ENCODE data around the gene CCDC197. TPM values are rescaled to one million over a fixed set of nuclear protein-coding genes. Genes with fewer than 3 reads are reported as not detected.

Gene CCDC197
- total RNA-seq, 2 donors from 2014 or later = 0.37 TPM; not detected in 1

DNA sequence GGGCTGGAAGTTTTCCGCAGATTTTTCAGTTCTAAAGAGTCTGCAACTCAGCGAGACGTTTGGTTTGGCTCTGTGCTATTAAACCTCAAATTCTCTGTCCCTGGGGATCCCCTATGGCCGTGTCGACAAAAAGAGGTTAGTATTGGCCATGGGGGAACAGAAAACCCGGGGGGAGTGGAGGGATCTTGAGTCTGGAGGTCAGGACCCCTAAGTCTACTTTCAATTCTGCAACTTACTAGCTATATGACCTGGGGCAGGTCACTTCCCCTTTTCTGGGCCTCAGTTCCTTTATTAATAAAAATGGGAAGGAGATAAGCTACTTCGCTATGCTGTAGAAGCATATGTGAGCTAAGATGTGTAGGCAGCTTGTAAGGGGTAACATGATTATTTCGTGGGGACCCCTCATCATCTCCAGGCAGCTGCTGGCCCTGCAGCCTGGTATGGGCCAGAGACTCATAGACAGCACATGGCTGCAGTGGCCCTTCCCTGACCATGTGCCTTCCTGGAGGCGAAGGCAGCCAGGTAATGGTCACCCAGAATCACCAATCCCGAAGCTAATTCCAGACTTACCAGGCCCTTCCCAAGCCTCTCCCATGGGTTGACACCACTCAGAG, 29.4 kb upstream of the CCDC197 start:
- Mint-ChIP-seq H3K9me3 (no peaks in the 10 kb centered on the region), H3K36me3 (ENCODE audit: low read depth) (peaks cover 11% of the 10 kb centered on the region), H3K4me1 (peaks cover 57% of the 10 kb centered on the region)

DNA sequence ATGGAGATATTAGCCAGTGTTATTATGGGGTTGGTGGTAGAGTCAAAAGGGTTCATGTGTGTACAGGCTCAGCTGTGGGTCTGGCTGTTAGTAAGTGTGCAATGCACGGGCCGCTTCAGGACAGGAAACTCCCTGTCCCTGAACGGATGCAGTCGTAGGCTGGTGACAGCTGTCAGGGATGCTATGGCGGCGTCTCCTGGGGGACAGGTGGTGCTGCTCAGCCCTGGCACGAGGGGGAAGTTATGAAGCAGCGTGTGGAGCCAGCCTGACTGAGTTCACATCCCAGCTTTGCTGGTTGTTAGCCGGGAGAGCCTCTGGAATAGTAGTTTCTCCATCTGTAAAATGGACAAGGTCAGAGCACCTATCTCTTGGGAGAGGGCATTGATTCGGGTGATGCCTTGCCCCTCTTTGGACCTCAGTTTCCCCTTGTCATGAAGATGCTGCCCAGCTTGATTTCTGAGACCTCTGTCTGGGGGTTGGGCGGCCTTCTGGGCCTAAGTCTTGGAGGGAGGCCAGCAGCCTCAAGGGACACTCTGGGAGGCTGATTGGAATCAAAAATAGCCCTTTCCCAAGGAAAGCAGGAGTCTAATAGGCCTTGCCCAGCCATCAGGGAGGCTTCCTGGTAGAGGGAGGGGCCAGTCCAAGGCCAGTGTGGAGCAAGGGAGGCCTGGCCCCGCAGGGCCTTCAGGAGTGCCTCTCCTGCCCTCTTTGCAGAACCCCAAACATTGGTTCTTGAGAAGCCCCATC, 27.8 kb upstream of the CCDC197 start:
- no peak for ATAC-seq (replicated peaks)
- H3K27ac Mint-ChIP-seq = peak overlapping the region; percentile 75
- H3K27me3 Mint-ChIP-seq = no peaks in the 10 kb centered on the region
- H3K4me1 Mint-ChIP-seq = peaks cover 44% of the 10 kb centered on the region
- peak overlapping the region; percentile 24 for H3K4me3 Mint-ChIP-seq
- H3K36me3 Mint-ChIP-seq (ENCODE audit: low read depth) = peaks cover 5% of the 10 kb centered on the region
- H3K9me3 Mint-ChIP-seq = no peaks in the 10 kb centered on the region

More for the DNA sequence above, 29.4 kb upstream of the CCDC197 start:
- Mint-ChIP-seq H3K4me3 (no peak overlapping the region), H3K27me3 (no peaks in the 10 kb centered on the region), H3K27ac (no peak overlapping the region)
- ATAC-seq (replicated peaks) = no peak

DNA sequence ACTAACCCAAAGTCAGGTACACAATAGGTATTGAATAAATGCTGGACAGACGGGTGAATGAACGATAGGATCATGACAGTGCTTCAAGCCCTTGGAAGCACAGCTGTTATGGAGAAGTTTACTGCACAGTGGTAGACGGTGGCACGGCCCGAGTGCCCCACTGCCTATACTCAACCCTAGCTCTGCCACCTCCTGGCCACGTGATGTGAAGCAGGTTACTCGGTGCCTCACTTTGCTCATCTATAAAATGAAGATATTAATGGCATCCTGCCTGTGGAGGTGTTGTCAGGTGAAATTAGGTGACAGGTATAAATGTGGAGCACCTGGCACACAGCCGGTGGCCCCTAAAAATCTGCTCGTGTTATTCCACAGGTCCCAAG, 26.5 kb upstream of the CCDC197 start:
- Mint-ChIP-seq H3K4me3 (peak overlapping the region; percentile 87), H3K27ac (peak overlapping the region; percentile 95), H3K36me3 (ENCODE audit: low read depth) (peaks cover 5% of the 10 kb centered on the region), H3K27me3 (no peaks in the 10 kb centered on the region), H3K9me3 (no peaks in the 10 kb centered on the region), H3K4me1 (peaks cover 35% of the 10 kb centered on the region)
- ATAC-seq (replicated peaks) = peak; percentile 51

DNA sequence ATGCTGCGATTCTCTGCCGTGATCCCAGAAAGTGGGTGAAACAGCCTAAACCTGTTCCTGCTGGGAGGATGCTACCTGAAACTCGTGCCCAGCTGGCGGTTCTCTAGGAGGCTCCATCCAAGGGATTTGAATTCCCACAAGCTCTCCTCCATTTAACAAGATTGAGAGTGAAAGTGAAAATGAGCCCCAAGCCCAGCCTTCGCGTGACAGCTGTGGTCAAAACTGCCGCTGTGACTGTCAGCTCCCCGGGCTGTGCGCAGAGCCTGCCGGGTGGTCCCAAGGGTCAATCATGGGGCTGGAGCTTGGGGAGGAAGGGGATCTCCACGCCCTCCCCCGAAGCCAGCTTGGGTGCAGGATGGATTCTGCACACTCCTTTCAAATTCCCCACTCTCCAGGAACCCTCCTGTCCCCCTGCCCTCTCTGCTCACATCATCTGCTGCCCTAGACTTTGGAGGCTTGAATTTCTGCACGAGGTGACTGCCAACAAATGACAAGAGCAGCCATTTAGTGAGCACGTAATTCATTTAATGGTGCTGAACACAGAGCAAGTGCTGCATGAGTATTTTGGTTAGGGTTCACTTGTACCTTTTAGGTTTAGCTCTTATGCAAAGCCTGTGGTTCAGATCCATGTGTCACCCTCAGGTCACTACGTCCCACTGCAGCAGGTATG, 26.0 kb upstream of the CCDC197 start:
- peaks cover 11% of the 10 kb centered on the region for H3K36me3 Mint-ChIP-seq (ENCODE audit: low read depth)
- H3K9me3 Mint-ChIP-seq = no peaks in the 10 kb centered on the region
- ATAC-seq (replicated peaks) = peak; percentile 79
- peaks cover 37% of the 10 kb centered on the region for H3K4me1 Mint-ChIP-seq
- H3K4me3 Mint-ChIP-seq = peak overlapping the region; percentile 87
- no peaks in the 10 kb centered on the region for H3K27me3 Mint-ChIP-seq
- H3K27ac Mint-ChIP-seq = peak overlapping the region; percentile 95

DNA sequence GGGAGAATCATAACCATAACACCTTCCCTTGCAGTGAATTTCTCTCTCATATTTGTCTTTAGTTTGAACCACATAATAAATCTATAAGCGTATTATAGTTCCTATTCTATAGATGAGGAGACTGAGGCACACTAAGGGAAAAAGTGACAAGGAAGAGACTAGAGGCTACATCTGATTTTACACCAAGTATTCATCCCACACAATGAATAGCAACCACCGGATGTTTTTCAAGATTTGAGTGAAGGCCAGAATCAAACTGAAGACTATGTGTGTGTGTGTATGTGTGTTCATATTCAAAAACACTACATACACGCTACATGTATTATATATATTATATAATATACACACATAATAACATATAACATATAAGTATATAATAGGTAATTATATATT, 25.5 kb upstream of the CCDC197 start:
- Mint-ChIP-seq H3K27me3 (no peaks in the 10 kb centered on the region), H3K4me3 (peak overlapping the region; percentile 87), H3K27ac (peak overlapping the region; percentile 95), H3K4me1 (peaks cover 41% of the 10 kb centered on the region), H3K9me3 (no peaks in the 10 kb centered on the region), H3K36me3 (ENCODE audit: low read depth) (peaks cover 16% of the 10 kb centered on the region)
- ATAC-seq (replicated peaks) = no peak

DNA sequence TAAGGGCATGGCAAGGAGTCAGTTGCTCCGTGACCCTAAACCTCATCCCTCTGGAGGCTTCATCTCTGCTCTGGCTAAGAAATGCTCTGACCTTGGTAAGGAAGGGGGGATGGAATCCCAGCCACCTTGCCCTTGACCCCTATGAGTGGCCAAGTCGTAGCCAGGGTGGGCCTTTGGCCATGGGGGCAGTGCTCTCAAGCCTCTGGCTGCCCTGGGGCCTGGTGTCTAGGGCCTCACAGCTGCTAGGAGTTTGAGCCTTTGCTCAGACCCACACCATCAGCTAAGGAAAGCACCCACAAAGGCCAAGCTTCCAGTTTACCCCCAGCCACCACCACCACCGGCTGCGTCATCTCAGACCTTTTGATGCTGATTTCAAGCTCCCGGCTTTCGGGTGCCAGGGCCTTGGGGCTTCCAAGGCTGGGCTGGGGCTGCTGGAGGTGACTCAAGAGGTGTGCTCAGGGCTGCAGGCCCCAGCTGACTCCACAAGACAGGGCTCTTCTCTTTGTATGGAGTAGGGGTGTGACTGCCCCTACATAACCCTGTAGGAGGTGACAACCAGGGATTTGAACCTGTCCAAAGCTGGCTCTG, 24.4 kb upstream of the CCDC197 start:
- peak; percentile 18 for ATAC-seq (replicated peaks)
- no peaks in the 10 kb centered on the region for H3K27me3 Mint-ChIP-seq
- H3K4me1 Mint-ChIP-seq = peaks cover 52% of the 10 kb centered on the region
- no peaks in the 10 kb centered on the region for H3K9me3 Mint-ChIP-seq
- H3K27ac Mint-ChIP-seq = peak overlapping the region; percentile 95
- peaks cover 23% of the 10 kb centered on the region for H3K36me3 Mint-ChIP-seq (ENCODE audit: low read depth)
- H3K4me3 Mint-ChIP-seq = peak overlapping the region; percentile 87

DNA sequence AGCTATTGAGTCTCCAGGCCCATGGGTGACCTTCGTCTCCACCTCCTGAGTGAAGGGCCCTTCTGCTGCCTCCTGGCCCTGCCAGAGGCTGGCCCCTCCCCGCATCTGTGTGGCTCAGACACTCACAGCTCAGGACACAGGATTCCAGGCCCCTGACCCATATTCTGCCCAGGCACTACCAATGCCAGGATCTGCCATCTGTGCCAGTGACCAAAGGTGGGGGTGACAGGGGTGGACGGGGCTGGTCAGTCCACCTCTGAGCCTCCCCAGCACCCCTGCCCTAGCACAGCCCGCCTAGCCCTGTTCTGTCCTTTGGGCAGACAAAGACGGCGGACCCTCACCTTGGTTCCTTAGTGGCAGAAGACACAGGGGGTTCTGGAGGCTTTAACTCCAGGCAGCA, 23.5 kb upstream of the CCDC197 start:
- H3K27ac Mint-ChIP-seq = peak overlapping the region; percentile 95
- H3K4me1 Mint-ChIP-seq = peaks cover 60% of the 10 kb centered on the region
- no peaks in the 10 kb centered on the region for H3K27me3 Mint-ChIP-seq
- peak overlapping the region; percentile 87 for H3K4me3 Mint-ChIP-seq
- H3K9me3 Mint-ChIP-seq = no peaks in the 10 kb centered on the region
- peaks cover 32% of the 10 kb centered on the region for H3K36me3 Mint-ChIP-seq (ENCODE audit: low read depth)
- ATAC-seq (replicated peaks) = no peak

DNA sequence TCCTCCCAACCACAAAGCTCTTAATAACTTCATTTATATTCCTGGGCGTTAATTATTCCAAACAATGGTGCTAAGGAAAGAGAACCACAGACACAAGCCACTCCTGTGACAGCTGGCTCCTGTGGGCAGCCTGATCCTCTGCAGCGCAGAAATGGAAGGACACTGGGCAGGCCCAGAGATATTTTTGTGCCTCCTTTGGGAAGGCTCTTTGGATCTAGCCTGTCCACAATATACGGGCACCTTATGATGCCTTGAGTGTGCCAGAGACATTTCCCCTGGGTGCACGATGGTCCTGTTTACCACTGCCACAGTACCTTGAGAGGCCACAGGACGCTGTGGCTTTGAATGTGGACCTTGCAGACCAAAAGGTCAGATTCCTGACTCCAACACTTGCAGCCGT, 22.8 kb upstream of the CCDC197 start:
- ATAC-seq (replicated peaks) = no peak
- peak overlapping the region; percentile 87 for H3K4me3 Mint-ChIP-seq
- peaks cover 33% of the 10 kb centered on the region for H3K36me3 Mint-ChIP-seq (ENCODE audit: low read depth)

DNA sequence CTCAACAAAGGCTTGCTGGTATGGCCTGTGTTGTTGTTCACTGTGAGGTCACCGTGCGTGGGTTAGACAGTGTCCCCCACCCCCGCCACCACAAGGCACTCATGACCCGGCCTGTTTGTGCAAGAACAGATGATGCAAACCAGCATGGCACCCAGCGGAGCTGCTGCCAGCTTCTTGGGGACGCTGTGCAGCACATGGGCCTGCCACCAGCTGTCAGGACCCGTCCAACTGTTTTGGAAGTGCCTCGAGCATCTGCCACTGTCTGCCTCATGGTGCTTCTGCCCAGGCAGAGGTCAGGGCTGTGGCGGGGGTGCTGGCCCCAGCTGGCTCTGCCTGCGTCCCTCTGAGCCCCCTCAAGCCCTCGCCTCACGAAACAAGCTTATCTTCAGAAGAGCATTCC, 22.3 kb upstream of the CCDC197 start:
- Mint-ChIP-seq H3K9me3 (no peaks in the 10 kb centered on the region), H3K36me3 (ENCODE audit: low read depth) (peaks cover 33% of the 10 kb centered on the region), H3K4me3 (peak overlapping the region; percentile 87), H3K27ac (peak overlapping the region; percentile 95), H3K4me1 (peaks cover 59% of the 10 kb centered on the region), H3K27me3 (no peaks in the 10 kb centered on the region)
- ATAC-seq (replicated peaks) = no peak

More for the DNA sequence above, 22.8 kb upstream of the CCDC197 start:
- Mint-ChIP-seq H3K9me3 (no peaks in the 10 kb centered on the region), H3K27me3 (no peaks in the 10 kb centered on the region), H3K27ac (peak overlapping the region; percentile 95), H3K4me1 (peaks cover 57% of the 10 kb centered on the region)

DNA sequence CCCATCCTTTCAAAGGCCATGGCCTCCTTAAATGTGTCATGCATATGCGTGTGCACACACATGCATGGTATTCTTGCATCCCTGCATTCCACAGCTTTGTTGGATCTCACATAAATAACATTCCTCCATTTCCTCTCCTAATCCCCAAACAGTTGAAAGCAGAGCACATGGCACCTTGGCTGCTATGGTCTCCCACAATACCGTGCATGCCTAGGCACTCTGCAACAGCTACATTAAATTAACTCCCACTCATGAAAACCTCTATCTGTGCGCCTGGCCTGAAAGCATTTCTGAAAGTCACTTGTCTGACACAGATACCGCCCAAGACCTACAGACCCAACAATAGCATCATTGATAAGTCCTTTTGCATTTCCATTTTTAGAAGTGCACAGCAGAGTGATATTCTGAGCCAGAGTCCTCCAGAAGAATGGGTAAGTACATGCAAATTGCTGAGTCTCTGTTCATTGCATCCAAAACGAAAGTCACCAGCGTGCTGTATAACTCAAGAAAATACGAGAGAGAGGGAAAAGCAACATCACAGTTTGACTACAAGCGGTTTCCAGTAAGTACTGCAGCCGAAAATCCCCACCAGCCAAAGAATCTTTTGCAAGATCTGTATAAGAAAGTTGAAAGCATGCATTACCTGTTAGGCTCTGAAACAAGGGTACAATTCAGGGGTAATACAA, 21.2 kb upstream of the CCDC197 start:
- H3K9me3 Mint-ChIP-seq = peaks cover 3% of the 10 kb centered on the region
- peaks cover 33% of the 10 kb centered on the region for H3K36me3 Mint-ChIP-seq (ENCODE audit: low read depth)
- peak overlapping the region; percentile 95 for H3K27ac Mint-ChIP-seq
- H3K4me1 Mint-ChIP-seq = peaks cover 60% of the 10 kb centered on the region
- no peaks in the 10 kb centered on the region for H3K27me3 Mint-ChIP-seq
- H3K4me3 Mint-ChIP-seq = peak overlapping the region; percentile 87
- peak; percentile 47 for ATAC-seq (replicated peaks)

DNA sequence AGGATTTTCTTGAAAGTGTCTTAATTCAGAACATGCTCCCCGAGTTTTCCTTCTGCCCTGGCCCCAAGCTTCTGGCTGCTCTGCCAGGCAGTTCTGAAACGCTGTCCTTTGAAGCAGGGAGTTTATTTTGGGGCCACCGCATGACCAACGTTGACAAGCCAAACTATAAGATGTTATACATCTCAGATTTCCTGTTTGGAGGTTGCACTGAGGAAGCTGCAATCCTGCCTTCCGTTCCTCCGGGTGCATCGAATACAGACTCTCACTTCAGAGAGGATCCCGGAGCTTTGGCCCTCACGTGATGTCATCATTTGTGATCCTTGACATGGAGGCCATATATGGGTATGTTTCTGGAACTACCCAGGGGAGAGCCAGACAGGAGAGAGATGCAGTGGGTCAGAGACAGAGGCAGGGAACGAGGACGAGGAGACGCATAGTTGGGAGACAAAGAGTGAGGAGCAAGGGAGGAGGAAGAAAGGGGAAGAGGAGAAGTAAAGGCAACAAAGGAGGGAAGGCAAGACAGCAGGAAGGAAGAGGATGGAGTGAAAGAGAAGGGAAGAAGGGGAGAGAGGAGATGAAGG, 20.5 kb upstream of the CCDC197 start, which contains the start of gene ASB2:
Gene ASB2 (minus strand): TSS at position 94 of the 581 bp plus-strand sequence. CDS start 12,031 bp downstream, outside the sequence.
- H3K4me1 Mint-ChIP-seq = peaks cover 54% of the 10 kb centered on the region
- peaks cover 3% of the 10 kb centered on the region for H3K9me3 Mint-ChIP-seq
- peaks cover 29% of the 10 kb centered on the region for H3K36me3 Mint-ChIP-seq (ENCODE audit: low read depth)
- H3K4me3 Mint-ChIP-seq = peak within 1 kb of the TSS; percentile 87
- peak within 1 kb of the TSS; percentile 95 for H3K27ac Mint-ChIP-seq
- peak; percentile 24 for ATAC-seq (replicated peaks)
- no peaks in the 10 kb centered on the region for H3K27me3 Mint-ChIP-seq

DNA sequence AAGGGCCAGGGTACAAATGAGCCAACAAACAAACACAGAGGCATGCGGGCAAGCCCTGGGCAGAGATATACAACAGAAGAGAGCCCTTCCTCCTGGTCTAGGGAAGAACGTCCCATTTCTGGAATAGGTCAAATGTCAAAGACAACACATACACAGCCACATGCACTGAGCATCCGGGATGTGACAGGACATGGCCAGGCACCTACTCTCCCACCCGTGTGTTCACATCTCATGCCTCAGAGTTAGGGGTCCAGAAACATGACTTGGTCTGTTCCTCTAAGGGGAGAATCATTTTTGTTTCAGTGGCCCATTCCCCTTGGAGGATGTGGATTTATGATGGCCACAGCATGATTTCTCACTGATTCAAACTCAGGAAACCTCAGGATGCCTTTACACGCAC, 19.9 kb upstream of the CCDC197 start:
- ATAC-seq (replicated peaks) = no peak
- Mint-ChIP-seq H3K27me3 (no peaks in the 10 kb centered on the region), H3K4me3 (peak overlapping the region; percentile 87), H3K27ac (peak overlapping the region; percentile 95), H3K9me3 (peaks cover 3% of the 10 kb centered on the region), H3K36me3 (ENCODE audit: low read depth) (peaks cover 28% of the 10 kb centered on the region), H3K4me1 (peaks cover 48% of the 10 kb centered on the region)

DNA sequence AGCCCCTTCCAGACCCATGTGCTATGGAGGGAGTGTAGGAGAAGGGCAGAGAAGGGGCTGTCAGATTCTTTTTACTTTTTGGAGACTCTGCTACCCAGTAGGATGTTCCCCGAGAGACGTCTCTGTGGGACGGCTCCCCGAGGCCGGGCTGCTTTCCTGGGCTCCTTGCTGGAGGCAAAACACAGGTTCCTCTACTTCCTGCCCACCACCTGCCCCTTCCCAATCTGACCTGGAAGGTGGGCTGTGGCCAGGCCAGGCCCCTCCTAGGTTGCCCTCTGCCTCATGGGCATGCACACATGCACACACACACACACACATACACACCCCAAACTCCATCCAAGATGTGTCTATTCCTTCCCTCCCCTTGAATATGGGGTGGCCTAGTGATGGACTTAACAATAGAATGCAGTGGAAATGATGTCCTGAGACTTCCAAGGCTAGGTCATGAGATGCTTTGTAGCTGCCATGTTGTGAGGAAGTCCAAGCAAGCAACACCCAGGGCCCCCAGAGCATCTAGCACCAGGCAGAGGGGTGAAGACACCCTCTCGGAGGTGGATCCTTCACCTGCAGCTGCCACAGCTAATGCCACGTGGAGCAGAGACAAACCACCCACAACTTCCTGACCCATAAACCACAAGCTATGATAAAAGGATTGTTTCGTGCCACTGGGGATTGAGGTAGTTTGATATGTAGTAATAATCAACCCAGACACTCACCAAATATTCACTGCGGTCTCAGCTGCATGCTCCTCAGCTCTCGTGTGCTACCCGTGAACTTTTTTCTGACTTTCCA, 19.1 kb upstream of the CCDC197 start:
- H3K4me1 Mint-ChIP-seq = peaks cover 46% of the 10 kb centered on the region
- H3K4me3 Mint-ChIP-seq = peak overlapping the region; percentile 87
- H3K27me3 Mint-ChIP-seq = no peaks in the 10 kb centered on the region
- peak overlapping the region; percentile 95 for H3K27ac Mint-ChIP-seq
- H3K9me3 Mint-ChIP-seq = peaks cover 3% of the 10 kb centered on the region
- H3K36me3 Mint-ChIP-seq (ENCODE audit: low read depth) = peaks cover 28% of the 10 kb centered on the region
- ATAC-seq (replicated peaks) = peak; percentile 81

Measured in activated T-helper 17 cell treated with anti-CD3 and anti-CD28 coated beads, Interleukin-2, amount 50 U/mL, for 72 hours (primary cell).